Astrocyte of the spinal cord (primary cell): Measurements from ENCODE around the gene ZNRF1.
A peak's percentile ranks its signal among the peaks of the same experiment; 100 is the strongest.

Source experiments
- DNase-seq: peaks from one replicate; pipeline ENCODE4 v3.0.0; 2011; ENCODE audit warnings: low read depth, low spot score
- H3K4me3 ChIP-seq: 2 replicates; pipeline ENCODE4 v1.5.1; 2011; ENCODE audit warnings: low read depth, mild to moderate bottlenecking, low read length, moderate library complexity
- CTCF ChIP-seq: IDR thresholded peaks from 2 replicates; pipeline ENCODE4 v1.5.1; 2012; ENCODE audit warnings: low read depth, mild to moderate bottlenecking, low read length, inconsistent platforms
- in situ Hi-C: cut with HindIII; loops from 2 replicates; pipeline ENCODE4 v1.10.0; 2017; ENCODE audit warnings: low sequenced_read_pairs

ZNRF1 gene

DNA sequence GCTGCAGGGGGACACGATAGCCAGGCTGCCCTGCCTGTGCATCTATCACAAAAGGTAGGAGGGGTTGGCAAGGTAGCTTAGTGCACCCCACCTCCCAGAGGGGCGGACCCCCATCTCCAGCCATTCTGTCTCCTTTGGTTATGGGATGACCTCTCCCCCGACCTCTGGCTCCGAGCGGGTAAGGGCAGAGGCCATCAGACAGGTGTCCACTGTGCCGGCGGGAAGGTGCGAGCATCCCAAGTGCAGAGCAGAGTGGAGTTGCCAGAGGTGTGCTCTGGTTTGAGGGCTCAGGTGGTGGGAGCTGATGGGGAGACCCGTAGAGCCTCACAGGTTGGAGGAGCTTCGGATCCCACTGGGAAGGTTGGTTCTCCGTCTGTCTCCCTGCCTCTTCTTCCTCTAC is 106.0 kb downstream of the ZNRF1 start:
- in situ Hi-C loops = no loop called here
- no peak for TF ChIP-seq CTCF
- DNase-seq = no peak
- no peak overlapping the region for H3K4me3 ChIP-seq

DNA sequence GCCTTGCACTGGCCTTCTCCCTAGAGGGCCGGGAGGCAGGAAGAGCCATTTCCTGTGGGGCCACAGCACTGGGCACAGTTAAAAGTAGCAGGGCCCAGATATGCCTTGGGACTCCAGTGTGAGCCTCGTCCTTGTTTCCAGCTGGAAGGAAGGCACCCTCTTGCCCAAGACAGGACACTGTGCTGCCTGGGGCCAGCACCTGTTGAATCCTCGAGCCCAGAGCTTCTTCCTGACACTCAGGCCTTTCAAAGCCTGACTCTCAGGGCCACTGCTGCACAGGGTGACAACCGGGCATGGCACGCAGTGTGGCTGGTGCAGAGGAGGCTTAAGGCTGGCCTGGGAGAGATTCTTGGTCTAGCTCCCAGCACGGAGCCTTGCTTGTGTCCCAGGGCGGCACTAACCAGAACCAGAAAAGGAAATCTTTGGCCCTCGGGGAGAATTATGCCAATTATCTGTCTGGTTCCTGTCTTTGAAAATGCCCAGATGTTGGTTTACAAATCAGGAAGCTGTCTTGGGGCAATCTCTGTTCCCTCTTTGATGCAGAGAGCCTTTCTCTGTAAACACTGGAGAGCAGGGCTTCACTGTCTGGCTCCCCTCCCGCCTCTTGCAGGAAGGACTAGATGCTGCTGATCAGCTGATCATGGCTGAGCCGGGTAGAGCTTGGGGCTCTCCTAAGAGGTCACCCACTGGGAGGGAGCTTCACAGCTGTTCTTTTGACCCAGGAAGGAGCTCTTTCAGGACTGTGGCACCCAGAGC is 106.7 kb downstream of the ZNRF1 start:
- no peak overlapping the region for H3K4me3 ChIP-seq
- no peak for DNase-seq
- TF ChIP-seq CTCF = no peak
- in situ Hi-C loops = no loop called here

DNA sequence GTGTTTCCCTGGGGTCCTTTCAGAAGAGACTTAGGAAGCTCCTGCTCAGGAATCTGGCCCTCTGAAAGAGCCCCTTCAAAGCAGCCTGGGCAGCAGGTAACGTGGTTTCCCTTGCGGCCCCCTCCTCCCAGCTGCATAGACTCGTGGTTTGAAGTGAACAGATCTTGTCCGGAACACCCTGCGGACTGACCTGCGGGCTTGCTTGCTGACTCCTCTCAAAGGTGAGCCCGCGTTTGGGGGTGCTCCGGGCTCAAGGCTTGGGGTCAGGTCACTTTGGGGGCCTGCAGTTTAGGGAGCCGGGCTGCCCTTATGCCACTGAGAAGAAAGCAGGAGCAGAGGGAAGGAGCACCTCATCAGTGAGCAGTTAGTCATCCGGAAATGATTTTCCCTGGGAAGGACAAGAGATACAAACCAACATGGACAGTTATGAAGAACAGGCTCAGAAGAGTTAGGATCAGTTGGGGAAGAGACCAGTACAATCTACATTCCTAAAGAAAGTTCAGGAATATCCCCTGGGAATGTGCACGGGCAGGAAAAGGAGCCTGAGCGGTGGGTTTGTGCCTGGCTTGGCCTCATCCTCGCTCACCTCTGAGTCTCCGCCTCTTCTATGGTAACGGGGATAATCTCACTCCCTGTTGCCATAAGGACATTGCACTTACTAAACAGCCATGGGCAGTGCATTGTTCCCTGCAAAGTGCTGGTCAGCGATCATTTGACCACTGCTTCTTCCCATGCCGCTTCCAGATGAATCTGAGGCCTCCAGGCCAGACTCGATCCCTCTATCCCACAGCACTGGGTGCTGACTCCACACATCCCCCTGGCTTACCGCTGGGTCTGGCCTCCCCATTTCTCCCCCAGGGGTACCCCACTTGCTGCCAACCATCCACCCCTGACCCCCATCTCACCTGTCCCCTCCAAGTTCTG is 107.8 kb downstream of the ZNRF1 start:
- no peak for DNase-seq
- H3K4me3 ChIP-seq = no peak overlapping the region
- in situ Hi-C loops = no loop called here
- no peak for TF ChIP-seq CTCF

GRCh38 chr16:75107505-75107904 is 108.7 kb downstream of the ZNRF1 start:
- in situ Hi-C loops = no loop called here
- DNase-seq = no peak
- no peak for TF ChIP-seq CTCF
- no peak overlapping the region for H3K4me3 ChIP-seq

DNA sequence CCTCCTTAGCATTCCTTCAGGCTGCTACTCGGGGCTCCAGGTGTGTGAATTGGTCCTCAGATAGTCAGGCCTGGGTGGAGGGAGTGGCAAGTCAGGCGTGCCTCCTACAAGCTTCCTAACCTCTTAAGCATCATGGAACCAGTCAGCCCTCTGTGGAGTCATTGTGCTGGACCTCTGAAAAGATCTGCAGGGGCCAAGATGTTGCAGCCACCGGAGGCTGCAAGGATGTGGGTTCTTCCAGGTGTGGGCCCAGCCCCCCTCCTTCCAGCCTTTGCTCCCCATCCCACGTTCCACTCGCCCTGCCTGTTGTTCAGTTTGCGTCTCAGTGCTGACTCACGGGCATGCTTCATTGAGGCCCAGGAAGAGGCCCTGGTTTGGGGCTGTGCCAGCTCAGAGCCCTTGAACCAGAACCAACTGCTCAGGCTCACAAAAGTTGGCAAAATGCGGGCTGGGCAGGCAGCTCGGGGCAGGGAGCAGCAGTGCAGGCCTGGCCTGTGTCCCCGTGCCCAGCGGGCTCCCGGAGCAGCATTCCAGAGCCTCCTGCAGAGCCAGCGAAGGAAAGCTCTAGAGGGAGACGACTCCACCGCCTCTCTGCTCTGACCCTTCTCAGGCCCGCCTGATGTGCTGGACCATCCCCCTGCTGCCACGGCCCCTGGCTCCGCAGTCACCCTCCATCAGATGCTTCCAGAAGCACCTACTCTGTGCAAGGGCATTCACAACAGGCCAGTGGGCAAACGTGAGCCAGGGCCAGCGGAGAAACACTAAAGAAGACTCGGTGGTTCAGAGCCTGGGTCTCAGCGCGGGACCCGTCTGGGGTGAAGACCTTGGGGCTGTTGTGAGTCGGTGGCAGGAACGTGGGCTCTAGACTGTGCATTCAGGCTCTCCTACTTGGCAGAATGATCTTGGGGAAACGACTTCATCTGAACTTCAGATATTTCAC is 110.2 kb downstream of the ZNRF1 start:
- TF ChIP-seq CTCF = no peak
- H3K4me3 ChIP-seq = no peak overlapping the region
- in situ Hi-C loops = no loop called here
- peak; percentile 94 for DNase-seq

DNA sequence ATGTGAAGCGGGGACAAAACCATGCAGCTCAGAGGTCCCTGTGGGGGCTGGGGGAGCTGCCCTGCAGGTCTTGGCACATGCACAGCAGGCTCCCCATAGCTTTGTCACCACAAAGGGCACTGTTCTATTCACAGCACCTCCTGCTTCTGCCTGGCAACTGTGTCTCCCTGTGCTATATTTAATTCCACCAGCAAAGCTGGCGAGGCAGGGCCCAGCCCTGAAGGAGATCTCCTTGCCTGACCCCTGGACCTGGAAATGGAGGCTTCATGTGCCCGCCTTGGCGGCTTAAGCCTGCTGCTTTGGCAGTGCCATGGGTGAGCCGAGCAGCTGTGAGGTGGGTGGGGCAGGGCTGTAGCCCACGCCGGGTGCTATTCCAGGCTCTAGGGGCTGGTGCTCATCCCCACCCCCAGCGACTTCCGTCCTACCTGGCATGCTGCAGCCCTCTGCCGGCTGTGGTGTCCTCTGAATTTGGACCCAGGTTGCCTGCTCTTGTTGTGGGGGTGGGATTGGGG is 111.0 kb downstream of the ZNRF1 start:
- no peak overlapping the region for H3K4me3 ChIP-seq
- DNase-seq = peak; percentile 24
- in situ Hi-C loops = no loop called here
- no peak for TF ChIP-seq CTCF
